Esophagus squamous epithelium (tissue), 4 donors: ENCODE data around the gene VWA3A.
A peak's percentile ranks its signal among the peaks of the same experiment; 100 is the strongest.

Experiments
- POLR2A ChIP-seq, 4 donors: fragments of 450-650 bp; IDR thresholded peaks; one replicate each; pipeline ENCODE4 v1.6.1; 2017; ENCODE audit warnings: antibody characterized with exemption in 4 of 4, mild to moderate bottlenecking in 4 of 4, moderate library complexity in 3 of 4
- TF ChIP-seq, protein P1 (sequence below), 6 experiments: fragments of 450-650 bp in 4 of 6; fragments of 200-600 bp in 2 of 6; sonication (generic) in 2 of 6; IDR thresholded peaks; one replicate each; pipeline ENCODE4 v1.5.1; 2016 to 2019; ENCODE audit warnings: antibody characterized with exemption in 6 of 6, mild to moderate bottlenecking in 4 of 6, moderate library complexity in 4 of 6

GRCh38 chr16:22077700-22078313, 14.5 kb upstream of the VWA3A start:
- TF ChIP-seq, protein P1, sequence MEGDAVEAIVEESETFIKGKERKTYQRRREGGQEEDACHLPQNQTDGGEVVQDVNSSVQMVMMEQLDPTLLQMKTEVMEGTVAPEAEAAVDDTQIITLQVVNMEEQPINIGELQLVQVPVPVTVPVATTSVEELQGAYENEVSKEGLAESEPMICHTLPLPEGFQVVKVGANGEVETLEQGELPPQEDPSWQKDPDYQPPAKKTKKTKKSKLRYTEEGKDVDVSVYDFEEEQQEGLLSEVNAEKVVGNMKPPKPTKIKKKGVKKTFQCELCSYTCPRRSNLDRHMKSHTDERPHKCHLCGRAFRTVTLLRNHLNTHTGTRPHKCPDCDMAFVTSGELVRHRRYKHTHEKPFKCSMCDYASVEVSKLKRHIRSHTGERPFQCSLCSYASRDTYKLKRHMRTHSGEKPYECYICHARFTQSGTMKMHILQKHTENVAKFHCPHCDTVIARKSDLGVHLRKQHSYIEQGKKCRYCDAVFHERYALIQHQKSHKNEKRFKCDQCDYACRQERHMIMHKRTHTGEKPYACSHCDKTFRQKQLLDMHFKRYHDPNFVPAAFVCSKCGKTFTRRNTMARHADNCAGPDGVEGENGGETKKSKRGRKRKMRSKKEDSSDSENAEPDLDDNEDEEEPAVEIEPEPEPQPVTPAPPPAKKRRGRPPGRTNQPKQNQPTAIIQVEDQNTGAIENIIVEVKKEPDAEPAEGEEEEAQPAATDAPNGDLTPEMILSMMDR (IDR thresholded peaks at IDR 0.05) = peak; percentile 66 to 87 (median 79)
- TF ChIP-seq POLR2A (IDR thresholded peaks at IDR 0.05) = no peak
